Mucosa of descending colon (tissue), 3 donors: ENCODE data around the gene UST. TPM values are rescaled to one million over a fixed set of nuclear protein-coding genes. Genes with fewer than 3 reads are reported as not detected.

Experiments
- ATAC-seq: fragments of 200-7000 bp; cut with Tn5 transposase; one replicate; pipeline ENCODE4 v1.9.1; 2020; ENCODE audit warnings: mild to moderate bottlenecking, moderate library complexity
- DNase-seq, 3 donors: peaks; one replicate each; pipeline ENCODE4 v3.0.0-alpha.2; 2020
- H3K36me3 ChIP-seq: fragments of 200-600 bp; one replicate; pipeline ENCODE4 v1.8.0; 2021; ENCODE audit warnings: low read depth, mild to moderate bottlenecking
- H3K4me1 ChIP-seq: fragments of 200-600 bp; one replicate; pipeline ENCODE4 v1.8.0; 2021; ENCODE audit warnings: low read depth, mild to moderate bottlenecking
- H3K4me3 ChIP-seq: fragments of 200-600 bp; one replicate; pipeline ENCODE4 v1.8.0; 2021; ENCODE audit warnings: mild to moderate bottlenecking
- H3K9me3 ChIP-seq: fragments of 200-600 bp; one replicate; pipeline ENCODE4 v1.8.0; 2021; ENCODE audit warnings: mild to moderate bottlenecking
- intact Hi-C, 2 donors: fragments of 100-400 bp; cut with DNase I in 1 of 2; cut with micrococcal nuclease in 1 of 2; formaldehyde crosslinking; loops; one replicate each; pipeline versions ENCODE4 v1.11.0 to v1.11.1; 2022; cut with DNase I, micrococcal nuclease
- total RNA-seq, 3 donors: library from RNA; stranded (reverse); fragmentation: NEBNext Ultra II Directional in 2 of 3; extraction: Animal tissue kit (Norgen Biotek cat#: 25700) in 2 of 3; gene quantifications; one replicate each; pipeline versions ENCODE4 v1.2.1 to v1.2.4, GENCODE V29; 2021 to 2023
- TF ChIP-seq, protein P1 (sequence below): fragments of 200-600 bp; IDR thresholded peaks from one replicate; pipeline ENCODE4 v1.8.0; 2022; ENCODE audit warnings: antibody characterized with exemption, mild to moderate bottlenecking
- donor health status: DM: no; HTN: no; CAD: no; lungs with moderate emphysema.
- donor health status: DM: no; HTN: no; CAD: no.
- donor health status: DM: no; HTN: yes; CAD: no.

Gene UST
- total RNA-seq, 3 donors from 2014 or later = 1.1 to 16.2 (median 2.1) TPM

DNA sequence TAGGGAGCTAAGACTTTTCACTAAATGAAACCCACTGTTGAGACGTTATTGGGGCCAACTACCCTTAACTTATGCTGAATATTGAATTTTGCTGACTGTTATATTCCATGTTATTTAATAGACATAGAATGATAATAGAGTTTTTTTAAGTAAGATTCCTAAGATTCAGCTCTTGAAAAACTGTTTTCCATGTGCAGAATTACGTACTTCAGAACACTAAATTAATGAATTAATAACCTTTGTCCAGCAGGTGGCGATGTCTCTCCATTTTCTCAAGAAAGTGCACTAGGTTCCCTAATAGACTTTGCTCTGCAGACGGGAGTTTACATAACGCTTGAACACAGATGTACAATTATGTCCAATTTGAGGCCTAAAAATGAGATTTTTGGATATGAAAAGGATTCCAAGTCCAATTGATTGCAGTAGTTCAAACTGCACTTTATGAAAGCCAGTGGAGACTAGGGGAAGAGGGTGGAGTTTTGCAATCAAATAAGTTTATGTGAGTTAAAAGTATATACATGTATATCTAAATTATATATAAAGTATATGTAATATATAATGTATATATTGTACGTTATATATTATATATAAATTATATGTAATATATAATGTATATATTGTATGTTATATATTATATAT lies 282.1 kb downstream of the UST start:
- Histone ChIP-seq H3K9me3 (peaks cover 5% of the 10 kb centered on the region), H3K4me3 (no peak overlapping the region), H3K4me1 (no peaks in the 10 kb centered on the region), H3K36me3 (no peaks in the 10 kb centered on the region)
- TF ChIP-seq, protein P1, sequence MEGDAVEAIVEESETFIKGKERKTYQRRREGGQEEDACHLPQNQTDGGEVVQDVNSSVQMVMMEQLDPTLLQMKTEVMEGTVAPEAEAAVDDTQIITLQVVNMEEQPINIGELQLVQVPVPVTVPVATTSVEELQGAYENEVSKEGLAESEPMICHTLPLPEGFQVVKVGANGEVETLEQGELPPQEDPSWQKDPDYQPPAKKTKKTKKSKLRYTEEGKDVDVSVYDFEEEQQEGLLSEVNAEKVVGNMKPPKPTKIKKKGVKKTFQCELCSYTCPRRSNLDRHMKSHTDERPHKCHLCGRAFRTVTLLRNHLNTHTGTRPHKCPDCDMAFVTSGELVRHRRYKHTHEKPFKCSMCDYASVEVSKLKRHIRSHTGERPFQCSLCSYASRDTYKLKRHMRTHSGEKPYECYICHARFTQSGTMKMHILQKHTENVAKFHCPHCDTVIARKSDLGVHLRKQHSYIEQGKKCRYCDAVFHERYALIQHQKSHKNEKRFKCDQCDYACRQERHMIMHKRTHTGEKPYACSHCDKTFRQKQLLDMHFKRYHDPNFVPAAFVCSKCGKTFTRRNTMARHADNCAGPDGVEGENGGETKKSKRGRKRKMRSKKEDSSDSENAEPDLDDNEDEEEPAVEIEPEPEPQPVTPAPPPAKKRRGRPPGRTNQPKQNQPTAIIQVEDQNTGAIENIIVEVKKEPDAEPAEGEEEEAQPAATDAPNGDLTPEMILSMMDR = peak; percentile 30
- DNase-seq = peak in 1 of 3 donors; percentile 85
- ATAC-seq = peak; percentile 83
- intact Hi-C loops = loop anchor here (2.0 to 5.0 kb wide), 2 partner anchors 403 to 404 kb away; no protein-coding TSS in a partner anchor

DNA sequence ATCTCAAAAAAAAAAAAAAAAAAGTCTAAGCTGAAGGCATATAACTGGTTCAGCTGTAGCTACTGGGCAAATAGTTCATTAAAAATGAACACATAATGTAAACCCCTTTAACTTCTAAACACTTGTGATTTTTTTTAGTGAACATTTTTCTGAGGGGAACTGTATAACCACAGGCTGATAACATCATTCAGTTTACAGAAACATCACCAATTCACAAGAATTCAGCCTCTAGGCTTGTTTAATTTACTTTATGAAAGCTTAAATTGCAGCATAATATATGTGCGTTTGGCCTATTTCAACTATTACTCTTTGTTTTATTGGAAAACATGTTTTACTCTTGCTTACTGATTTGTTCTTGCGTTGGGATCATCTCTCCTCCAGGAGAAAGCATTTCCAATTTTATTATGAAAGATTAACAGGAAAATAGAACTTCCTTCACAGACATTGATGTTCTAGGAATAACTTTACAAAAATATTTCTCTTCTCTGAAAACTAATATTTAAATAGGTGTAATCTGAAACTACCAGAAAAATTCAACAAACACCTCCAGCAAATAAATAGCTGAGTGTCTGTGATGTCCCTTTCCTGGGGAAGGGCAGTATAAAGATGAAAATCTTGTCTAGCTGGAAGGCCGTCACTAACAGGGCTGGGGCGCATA lies 284.5 kb downstream of the UST start:
- ATAC-seq (no peak), DNase-seq (no peak)
- TF ChIP-seq, protein P1 = no peak
- intact Hi-C loops = no loop called here
- Histone ChIP-seq H3K36me3 (no peaks in the 10 kb centered on the region), H3K9me3 (peaks cover 3% of the 10 kb centered on the region), H3K4me1 (no peaks in the 10 kb centered on the region), H3K4me3 (no peak overlapping the region)

DNA sequence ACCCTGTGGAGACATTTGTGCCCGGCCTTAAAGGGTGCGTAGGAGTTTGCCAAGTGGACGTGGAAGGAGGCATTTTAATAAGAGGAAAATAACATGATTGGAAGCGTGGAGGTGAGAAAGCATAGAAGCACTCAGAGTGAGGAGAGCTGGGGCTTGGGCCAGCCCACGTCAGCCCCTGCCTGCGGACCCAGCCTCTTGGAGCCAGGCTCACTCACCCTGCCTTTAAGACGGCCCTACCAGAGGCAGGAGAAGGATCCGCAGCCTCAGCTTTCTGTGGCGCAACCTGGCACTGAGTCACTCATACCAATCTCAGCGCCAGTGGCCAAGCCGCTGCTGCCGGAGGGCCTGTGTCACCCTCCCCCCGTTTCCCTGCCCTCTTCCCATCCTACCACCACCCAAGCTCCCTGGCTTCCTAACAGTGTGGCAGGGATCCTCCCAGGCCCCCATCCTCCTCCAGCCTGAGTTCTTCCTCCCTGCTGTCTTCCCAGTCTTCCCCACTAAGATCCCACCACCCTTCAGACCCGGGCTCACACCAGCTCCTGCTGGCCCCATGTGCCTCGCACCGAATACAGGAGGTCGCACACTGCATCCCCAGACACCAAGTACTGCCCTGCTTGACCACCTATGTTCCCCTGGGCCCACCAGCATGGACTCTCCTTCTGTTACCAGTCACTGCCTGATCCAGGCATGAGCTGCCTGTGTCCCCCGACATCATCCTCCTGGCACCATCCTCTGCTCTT lies 285.2 kb downstream of the UST start:
- Histone ChIP-seq H3K9me3 (no peaks in the 10 kb centered on the region), H3K4me3 (no peak overlapping the region), H3K4me1 (no peaks in the 10 kb centered on the region), H3K36me3 (no peaks in the 10 kb centered on the region)
- intact Hi-C loops = no loop called here
- DNase-seq (no peak), ATAC-seq (peak; percentile 48)
- TF ChIP-seq, protein P1 = no peak

DNA sequence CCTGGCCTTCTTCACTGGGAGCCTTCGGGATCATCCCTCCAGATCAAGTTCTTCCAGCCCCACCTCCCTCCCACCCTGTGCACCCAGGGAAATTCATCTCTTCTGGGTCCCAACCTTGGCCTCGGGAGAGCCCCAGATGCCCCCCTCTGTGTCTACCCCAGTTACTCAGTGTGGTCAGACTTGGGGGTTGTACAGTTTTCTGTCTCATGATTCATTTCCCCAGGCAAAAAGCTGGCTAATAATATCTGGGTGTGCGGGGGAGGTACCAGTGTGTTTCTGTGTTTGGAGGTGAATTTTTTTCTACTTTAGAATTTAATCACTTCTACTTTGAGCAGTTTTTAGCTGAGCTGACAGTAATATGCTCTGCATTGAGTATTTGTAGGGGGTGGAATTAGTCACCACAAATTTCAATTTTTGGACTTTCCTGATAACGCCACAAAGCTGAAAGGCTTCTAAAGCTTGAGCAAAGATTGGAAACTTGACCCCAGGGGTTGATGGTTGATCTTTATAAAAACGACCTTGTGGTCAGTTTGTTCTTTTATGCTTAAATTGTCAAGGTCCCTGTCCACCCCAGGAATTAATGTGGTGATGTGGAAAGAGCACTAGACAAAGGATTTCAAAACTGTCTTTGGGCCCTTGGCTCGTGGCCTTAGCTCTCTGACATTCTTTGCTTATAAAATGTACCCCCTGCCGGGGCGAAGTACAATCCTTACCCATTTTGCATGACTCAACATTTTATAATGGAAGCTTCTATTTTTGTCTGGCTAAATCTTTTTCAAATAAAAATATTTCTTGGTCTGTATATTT lies 286.0 kb downstream of the UST start:
- H3K36me3 ChIP-seq = no peaks in the 10 kb centered on the region
- no peaks in the 10 kb centered on the region for H3K9me3 ChIP-seq
- intact Hi-C loops = no loop called here
- TF ChIP-seq, protein P1 = no peak
- H3K4me3 ChIP-seq = no peak overlapping the region
- no peaks in the 10 kb centered on the region for H3K4me1 ChIP-seq
- ATAC-seq (peak; percentile 61), DNase-seq (no peak)

DNA sequence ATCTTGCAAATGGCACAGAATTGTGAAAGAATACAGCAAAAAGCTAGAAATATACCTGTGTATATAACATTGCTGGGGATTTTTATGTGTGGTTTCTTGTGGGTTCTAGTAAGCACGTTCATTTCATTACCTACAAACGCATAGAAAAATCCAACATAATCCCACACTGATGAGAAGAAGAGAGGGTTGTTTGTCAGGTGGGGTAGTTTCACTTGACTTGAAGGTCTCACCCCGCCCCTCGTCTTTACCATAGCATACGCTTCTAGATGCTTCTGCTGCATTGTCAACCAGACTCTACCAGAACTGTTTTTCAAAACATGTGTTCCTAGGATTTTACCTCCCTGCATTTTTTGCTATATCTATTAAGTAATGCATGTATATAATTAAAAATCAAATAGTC lies 286.6 kb downstream of the UST start:
- ATAC-seq (no peak), DNase-seq (no peak)
- no peaks in the 10 kb centered on the region for H3K36me3 ChIP-seq
- TF ChIP-seq, protein P1 = no peak
- no peaks in the 10 kb centered on the region for H3K9me3 ChIP-seq
- no peak overlapping the region for H3K4me3 ChIP-seq
- no peaks in the 10 kb centered on the region for H3K4me1 ChIP-seq
- intact Hi-C loops = no loop called here
